SK-N-SH treated with all-trans-retinoic acid at 6 μM for 48 hours (cell line): Measurements from ENCODE around the gene YPEL3.

ENCODE experiments used
- ATAC-seq: fragments of 200-7000 bp; cut with Tn5 transposase; 3 replicates; pipeline ENCODE4 v1.9.1; 2020; ENCODE audit warnings: mild to moderate bottlenecking, moderate library complexity
- ARNTL ChIP-seq: fragments of 450-650 bp; formaldehyde crosslinking; IDR thresholded peaks from 2 replicates; pipeline ENCODE4 v1.5.0; 2020; ENCODE audit warnings: low read depth, mild to moderate bottlenecking, moderate library complexity, borderline replicate concordance
- BACH2 ChIP-seq: fragments of 250-450 bp; sonication (Bioruptor Pico); IDR thresholded peaks from 2 replicates; pipeline ENCODE4 v1.9.0; 2021; ENCODE audit warnings: mild to moderate bottlenecking, borderline replicate concordance
- CSDC2 ChIP-seq: fragments of 250-450 bp; sonication (Bioruptor Pico); IDR thresholded peaks from 2 replicates; pipeline ENCODE4 v1.5.0; 2020; ENCODE audit warnings: mild to moderate bottlenecking, moderate library complexity
- ESRRG ChIP-seq: fragments of 250-450 bp; sonication (Bioruptor Pico); IDR thresholded peaks from 2 replicates; pipeline ENCODE4 v1.6.1; 2021; ENCODE audit warnings: mild to moderate bottlenecking
- GLIS3 ChIP-seq: fragments of 250-450 bp; sonication (Bioruptor Pico); IDR thresholded peaks from 2 replicates; pipeline ENCODE4 v1.5.0; 2020; ENCODE audit warnings: mild to moderate bottlenecking, moderate library complexity
- ISL1 ChIP-seq: fragments of 250-450 bp; sonication (Bioruptor Pico); IDR thresholded peaks from 2 replicates; pipeline ENCODE4 v2.1.2; 2022; ENCODE audit warnings: mild to moderate bottlenecking, moderate library complexity
- OSR1 ChIP-seq: fragments of 250-450 bp; sonication (Bioruptor Pico); IDR thresholded peaks from 2 replicates; pipeline ENCODE4 v1.8.0; 2022; ENCODE audit warnings: moderate library complexity, mild to moderate bottlenecking, inconsistent platforms
- PPARA ChIP-seq: fragments of 250-450 bp; sonication (Bioruptor Pico); IDR thresholded peaks from 2 replicates; pipeline ENCODE4 v1.5.0; 2020; ENCODE audit warnings: mild to moderate bottlenecking, borderline replicate concordance
- RARB ChIP-seq: fragments of 250-450 bp; sonication (Bioruptor Pico); IDR thresholded peaks from 2 replicates; pipeline ENCODE4 v1.8.0; 2021; ENCODE audit warnings: mild to moderate bottlenecking, moderate library complexity
- SNAI2 ChIP-seq: fragments of 250-450 bp; sonication (Bioruptor Pico); IDR thresholded peaks from 2 replicates; pipeline ENCODE4 v1.5.0; 2020; ENCODE audit warnings: mild to moderate bottlenecking, moderate library complexity
- TCF4 ChIP-seq: fragments of 250-450 bp; sonication (Bioruptor Pico); IDR thresholded peaks from 2 replicates; pipeline ENCODE4 v1.8.0; 2021; ENCODE audit warnings: mild to moderate bottlenecking, moderate library complexity, borderline replicate concordance
- TOX ChIP-seq: fragments of 250-450 bp; sonication (Bioruptor Pico); IDR thresholded peaks from 2 replicates; pipeline ENCODE4 v1.8.0; 2021; ENCODE audit warnings: mild to moderate bottlenecking, moderate library complexity, borderline replicate concordance
- ZC3H10 ChIP-seq: fragments of 250-450 bp; sonication (Bioruptor Pico); IDR thresholded peaks from 2 replicates; pipeline ENCODE4 v1.5.1; 2021; ENCODE audit warnings: mild to moderate bottlenecking, moderate library complexity
- ZFP30 ChIP-seq: fragments of 450-650 bp; formaldehyde crosslinking; IDR thresholded peaks from 2 replicates; pipeline ENCODE4 v1.5.0; 2022; ENCODE audit warnings: mild to moderate bottlenecking, moderate library complexity
- ZNF565 ChIP-seq: fragments of 450-650 bp; formaldehyde crosslinking; conservative IDR thresholded peaks from 2 replicates; pipeline ENCODE4 v1.5.0; 2020; ENCODE audit warnings: low read depth, mild to moderate bottlenecking, moderate library complexity
- ZNF70 ChIP-seq: fragments of 450-650 bp; formaldehyde crosslinking; IDR thresholded peaks from 2 replicates; pipeline ENCODE4 v1.5.0; 2020; ENCODE audit warnings: mild to moderate bottlenecking, moderate library complexity
- ZNF8 ChIP-seq: fragments of 450-650 bp; formaldehyde crosslinking; IDR thresholded peaks from 2 replicates; pipeline ENCODE4 v1.5.0; 2020; ENCODE audit warnings: mild to moderate bottlenecking, moderate library complexity
- TF ChIP-seq, protein P1 (sequence below): fragments of 250-450 bp; sonication (Bioruptor Pico); IDR thresholded peaks from 2 replicates; pipeline ENCODE4 v1.8.0; 2021; ENCODE audit warnings: low read depth, mild to moderate bottlenecking, moderate library complexity, borderline replicate concordance
- TF ChIP-seq, protein P2 (sequence below): fragments of 250-450 bp; sonication (Bioruptor Pico); IDR thresholded peaks from 2 replicates; pipeline ENCODE4 v1.8.0; 2020; ENCODE audit warnings: mild to moderate bottlenecking, moderate library complexity, borderline replicate concordance
- TF ChIP-seq, protein P3 (sequence below): fragments of 250-450 bp; sonication (Bioruptor Pico); IDR thresholded peaks from 2 replicates; pipeline ENCODE4 v1.5.0; 2020; ENCODE audit warnings: mild to moderate bottlenecking, moderate library complexity
- TF ChIP-seq, protein P4 (sequence below): fragments of 250-450 bp; sonication (Bioruptor Pico); IDR thresholded peaks from 2 replicates; pipeline ENCODE4 v1.5.1; 2021; ENCODE audit warnings: mild to moderate bottlenecking, moderate library complexity

YPEL3 gene

DNA sequence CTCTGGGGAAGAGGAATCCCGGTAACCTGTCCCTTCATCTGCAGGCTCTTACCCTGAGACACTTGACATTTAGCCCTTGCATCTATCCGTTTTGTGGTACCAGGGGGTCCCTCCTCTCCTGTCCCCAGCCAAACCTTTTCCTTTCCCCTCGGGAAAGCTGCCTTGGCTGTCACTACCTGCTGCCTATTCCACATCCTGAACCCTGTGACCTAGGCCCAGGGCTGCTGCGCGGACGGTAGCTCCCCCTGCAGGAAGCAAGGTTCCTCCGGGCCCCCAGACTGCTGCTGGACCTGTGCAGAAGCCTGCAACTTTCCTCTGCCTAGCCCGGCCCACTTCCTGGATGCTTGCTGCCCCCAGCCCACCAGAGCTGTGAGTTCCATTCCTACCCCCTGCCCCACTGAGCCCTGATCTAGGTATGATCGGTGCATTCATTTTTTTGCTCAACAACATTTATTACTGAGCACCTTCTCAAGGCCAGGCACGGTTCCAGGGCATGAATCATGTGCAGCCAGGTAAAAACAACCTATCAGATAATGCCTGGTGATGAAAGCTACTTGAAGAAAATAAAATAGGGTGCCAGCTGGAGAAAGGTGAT is 41.0 kb downstream of the YPEL3 start:
- peak; percentile 41 for ATAC-seq
- TF ChIP-seq TOX (no peak), ZNF565 (CRISPR knock-in tag) (no peak), SNAI2 (CRISPR knock-in tag) (no peak), TCF4 (CRISPR knock-in tag) (no peak), BACH2 (no peak), ISL1 (no peak), ZFP30 (CRISPR knock-in tag) (no peak), CSDC2 (CRISPR knock-in tag) (no peak), ESRRG (CRISPR knock-in tag) (no peak), OSR1 (CRISPR knock-in tag) (no peak), ZNF70 (CRISPR knock-in tag) (no peak)
- TF ChIP-seq, protein P1, sequence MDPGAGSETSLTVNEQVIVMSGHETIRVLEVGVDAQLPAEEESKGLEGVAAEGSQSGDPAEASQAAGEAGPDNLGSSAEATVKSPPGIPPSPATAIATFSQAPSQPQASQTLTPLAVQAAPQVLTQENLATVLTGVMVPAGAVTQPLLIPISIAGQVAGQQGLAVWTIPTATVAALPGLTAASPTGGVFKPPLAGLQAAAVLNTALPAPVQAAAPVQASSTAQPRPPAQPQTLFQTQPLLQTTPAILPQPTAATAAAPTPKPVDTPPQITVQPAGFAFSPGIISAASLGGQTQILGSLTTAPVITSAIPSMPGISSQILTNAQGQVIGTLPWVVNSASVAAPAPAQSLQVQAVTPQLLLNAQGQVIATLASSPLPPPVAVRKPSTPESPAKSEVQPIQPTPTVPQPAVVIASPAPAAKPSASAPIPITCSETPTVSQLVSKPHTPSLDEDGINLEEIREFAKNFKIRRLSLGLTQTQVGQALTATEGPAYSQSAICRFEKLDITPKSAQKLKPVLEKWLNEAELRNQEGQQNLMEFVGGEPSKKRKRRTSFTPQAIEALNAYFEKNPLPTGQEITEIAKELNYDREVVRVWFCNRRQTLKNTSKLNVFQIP, result no peak
- TF ChIP-seq, protein P2, sequence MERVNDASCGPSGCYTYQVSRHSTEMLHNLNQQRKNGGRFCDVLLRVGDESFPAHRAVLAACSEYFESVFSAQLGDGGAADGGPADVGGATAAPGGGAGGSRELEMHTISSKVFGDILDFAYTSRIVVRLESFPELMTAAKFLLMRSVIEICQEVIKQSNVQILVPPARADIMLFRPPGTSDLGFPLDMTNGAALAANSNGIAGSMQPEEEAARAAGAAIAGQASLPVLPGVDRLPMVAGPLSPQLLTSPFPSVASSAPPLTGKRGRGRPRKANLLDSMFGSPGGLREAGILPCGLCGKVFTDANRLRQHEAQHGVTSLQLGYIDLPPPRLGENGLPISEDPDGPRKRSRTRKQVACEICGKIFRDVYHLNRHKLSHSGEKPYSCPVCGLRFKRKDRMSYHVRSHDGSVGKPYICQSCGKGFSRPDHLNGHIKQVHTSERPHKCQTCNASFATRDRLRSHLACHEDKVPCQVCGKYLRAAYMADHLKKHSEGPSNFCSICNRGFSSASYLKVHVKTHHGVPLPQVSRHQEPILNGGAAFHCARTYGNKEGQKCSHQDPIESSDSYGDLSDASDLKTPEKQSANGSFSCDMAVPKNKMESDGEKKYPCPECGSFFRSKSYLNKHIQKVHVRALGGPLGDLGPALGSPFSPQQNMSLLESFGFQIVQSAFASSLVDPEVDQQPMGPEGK (CRISPR knock-in tag), result no peak
- TF ChIP-seq, protein P3, sequence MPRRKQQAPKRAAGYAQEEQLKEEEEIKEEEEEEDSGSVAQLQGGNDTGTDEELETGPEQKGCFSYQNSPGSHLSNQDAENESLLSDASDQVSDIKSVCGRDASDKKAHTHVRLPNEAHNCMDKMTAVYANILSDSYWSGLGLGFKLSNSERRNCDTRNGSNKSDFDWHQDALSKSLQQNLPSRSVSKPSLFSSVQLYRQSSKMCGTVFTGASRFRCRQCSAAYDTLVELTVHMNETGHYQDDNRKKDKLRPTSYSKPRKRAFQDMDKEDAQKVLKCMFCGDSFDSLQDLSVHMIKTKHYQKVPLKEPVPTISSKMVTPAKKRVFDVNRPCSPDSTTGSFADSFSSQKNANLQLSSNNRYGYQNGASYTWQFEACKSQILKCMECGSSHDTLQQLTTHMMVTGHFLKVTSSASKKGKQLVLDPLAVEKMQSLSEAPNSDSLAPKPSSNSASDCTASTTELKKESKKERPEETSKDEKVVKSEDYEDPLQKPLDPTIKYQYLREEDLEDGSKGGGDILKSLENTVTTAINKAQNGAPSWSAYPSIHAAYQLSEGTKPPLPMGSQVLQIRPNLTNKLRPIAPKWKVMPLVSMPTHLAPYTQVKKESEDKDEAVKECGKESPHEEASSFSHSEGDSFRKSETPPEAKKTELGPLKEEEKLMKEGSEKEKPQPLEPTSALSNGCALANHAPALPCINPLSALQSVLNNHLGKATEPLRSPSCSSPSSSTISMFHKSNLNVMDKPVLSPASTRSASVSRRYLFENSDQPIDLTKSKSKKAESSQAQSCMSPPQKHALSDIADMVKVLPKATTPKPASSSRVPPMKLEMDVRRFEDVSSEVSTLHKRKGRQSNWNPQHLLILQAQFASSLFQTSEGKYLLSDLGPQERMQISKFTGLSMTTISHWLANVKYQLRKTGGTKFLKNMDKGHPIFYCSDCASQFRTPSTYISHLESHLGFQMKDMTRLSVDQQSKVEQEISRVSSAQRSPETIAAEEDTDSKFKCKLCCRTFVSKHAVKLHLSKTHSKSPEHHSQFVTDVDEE (CRISPR knock-in tag), result no peak
- TF ChIP-seq, protein P4, sequence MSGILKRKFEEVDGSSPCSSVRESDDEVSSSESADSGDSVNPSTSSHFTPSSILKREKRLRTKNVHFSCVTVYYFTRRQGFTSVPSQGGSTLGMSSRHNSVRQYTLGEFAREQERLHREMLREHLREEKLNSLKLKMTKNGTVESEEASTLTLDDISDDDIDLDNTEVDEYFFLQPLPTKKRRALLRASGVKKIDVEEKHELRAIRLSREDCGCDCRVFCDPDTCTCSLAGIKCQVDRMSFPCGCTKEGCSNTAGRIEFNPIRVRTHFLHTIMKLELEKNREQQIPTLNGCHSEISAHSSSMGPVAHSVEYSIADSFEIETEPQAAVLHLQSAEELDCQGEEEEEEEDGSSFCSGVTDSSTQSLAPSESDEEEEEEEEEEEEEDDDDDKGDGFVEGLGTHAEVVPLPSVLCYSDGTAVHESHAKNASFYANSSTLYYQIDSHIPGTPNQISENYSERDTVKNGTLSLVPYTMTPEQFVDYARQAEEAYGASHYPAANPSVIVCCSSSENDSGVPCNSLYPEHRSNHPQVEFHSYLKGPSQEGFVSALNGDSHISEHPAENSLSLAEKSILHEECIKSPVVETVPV (CRISPR knock-in tag), result no peak

DNA sequence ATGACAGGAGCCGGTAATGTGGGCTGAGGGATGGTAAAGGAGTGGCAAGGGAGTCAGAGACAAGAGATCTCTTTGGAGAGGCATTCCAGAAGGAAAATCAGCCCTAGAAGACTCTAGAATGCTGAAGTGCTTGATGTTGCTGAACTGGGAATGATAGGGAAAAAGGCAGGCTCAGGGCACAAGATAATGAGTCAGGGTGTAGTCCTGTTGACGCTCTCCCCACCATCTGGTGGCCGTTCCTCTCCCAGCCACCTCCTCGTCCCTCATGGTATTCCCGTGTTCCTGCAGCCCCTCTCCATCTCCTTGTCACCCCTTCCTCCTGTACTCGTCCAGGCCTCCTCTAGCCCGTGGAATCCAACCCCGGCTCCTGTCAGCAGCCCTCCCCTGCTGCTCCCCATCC is 41.6 kb downstream of the YPEL3 start:
- no peak for ATAC-seq
- no peak for TF ChIP-seq ZC3H10 (CRISPR knock-in tag)
- TF ChIP-seq ARNTL, result no peak
- TF ChIP-seq OSR1 (CRISPR knock-in tag), result no peak
- no peak for TF ChIP-seq PPARA (CRISPR knock-in tag)

DNA sequence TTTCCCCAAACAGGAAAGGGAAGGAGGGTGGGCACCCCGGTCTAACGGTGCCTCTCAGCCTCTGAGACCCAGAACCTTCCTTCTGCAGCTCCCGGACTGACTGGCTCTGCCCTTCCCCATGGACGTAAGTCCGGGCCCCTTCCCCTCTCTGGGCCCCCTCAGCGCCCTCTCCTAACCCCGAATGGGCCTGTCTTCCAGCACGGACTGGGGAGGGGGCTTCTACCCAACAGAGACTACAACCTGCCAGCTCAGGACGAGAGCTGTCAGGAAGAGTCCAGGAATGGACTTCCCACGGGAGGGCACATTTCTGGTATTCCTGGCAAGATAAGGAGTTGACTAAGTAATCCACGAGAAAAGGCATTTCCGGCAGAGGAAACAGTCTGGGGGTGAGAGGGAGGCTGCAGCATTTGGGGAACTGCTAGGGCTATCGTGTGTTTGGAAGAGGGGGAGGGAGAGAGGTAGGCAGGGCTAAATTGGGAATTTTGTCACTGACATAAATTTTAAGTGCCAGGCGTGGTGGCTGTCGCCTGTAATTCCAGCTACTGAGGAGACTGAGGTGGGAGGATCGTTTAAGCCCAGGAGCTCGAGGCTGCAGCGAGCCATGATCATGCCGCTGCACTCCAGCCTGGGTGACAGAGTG is 42.5 kb downstream of the YPEL3 start:
- ATAC-seq, result peak; percentile 64

More for the DNA sequence above, 42.5 kb downstream of the YPEL3 start:
- TF ChIP-seq ZFP30 (CRISPR knock-in tag) (no peak), ARNTL (no peak), BACH2 (no peak), ESRRG (CRISPR knock-in tag) (no peak), ZNF8 (CRISPR knock-in tag) (no peak), RARB (CRISPR knock-in tag) (no peak), CSDC2 (CRISPR knock-in tag) (no peak), GLIS3 (no peak), ISL1 (no peak)
- TF ChIP-seq, protein P3 (CRISPR knock-in tag), result no peak
- TF ChIP-seq, protein P1, result no peak
